ENCODE measurements around the gene CYP2J2.
"Not testable (repeated sequence)": the region's sequence is repeated elsewhere in the genome, so short reads cannot be mapped to it uniquely, and the experiment has no call there.

The CYP2J2 gene

DNA sequence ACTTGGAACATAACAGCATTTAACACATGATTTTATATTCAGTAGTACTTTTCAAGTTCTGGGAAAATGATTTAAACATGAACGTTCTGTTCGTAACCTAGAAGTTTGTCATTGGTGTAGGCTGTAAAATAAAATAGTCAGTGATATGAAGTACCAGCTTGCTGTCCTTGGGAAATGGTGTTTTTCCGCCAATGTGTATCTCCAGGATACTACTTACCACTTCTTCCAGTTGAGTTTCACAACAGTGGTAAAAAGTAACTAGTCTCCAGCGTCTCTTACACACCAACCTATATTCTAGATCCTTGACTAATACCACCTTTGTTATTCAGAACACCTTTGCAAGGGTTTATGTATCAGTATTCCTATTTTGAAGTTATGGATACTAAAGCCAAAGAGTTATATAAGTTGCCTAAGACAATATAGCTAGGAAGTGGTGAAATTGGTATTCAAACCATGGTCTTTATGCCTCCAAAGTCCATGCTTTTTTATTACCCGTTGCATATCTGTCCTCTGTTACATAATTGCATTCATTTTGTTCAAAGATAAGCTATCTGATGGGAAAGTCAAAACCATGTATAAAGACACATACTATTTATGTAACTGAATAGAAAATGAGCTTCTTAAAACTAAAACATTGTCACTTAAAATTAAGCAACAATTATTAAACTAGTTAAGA, 68.8 kb downstream of the CYP2J2 start:
- H3K4me3 ChIP-seq (ENCODE audit: low read depth, low read length, poor library complexity, severe bottlenecking), result no peak overlapping the region
- H3K27me3 ChIP-seq (ENCODE audit: insufficient read depth, low read length), result no peaks in the 10 kb centered on the region
- H3F3A ChIP-seq (ENCODE audit: insufficient read depth, low read length), result no peaks in the 10 kb centered on the region
- no peaks in the 10 kb centered on the region for H3K36me3 ChIP-seq (ENCODE audit: insufficient read depth, low read length)
- no peaks in the 10 kb centered on the region for H3K79me2 ChIP-seq (ENCODE audit: insufficient read depth, low read length)
- no peak overlapping the region for H2AFZ ChIP-seq (ENCODE audit: low read length)
- H3K4me1 ChIP-seq (ENCODE audit: insufficient read depth, low read length, severe bottlenecking), result no peaks in the 10 kb centered on the region
- H3K4me2 ChIP-seq (ENCODE audit: low read length), result no peak overlapping the region
- TF ChIP-seq EZH2 (IDR thresholded peaks at IDR 0.05; ENCODE audit: borderline replicate concordance, low read length), result no peak
- TF ChIP-seq, protein P1, sequence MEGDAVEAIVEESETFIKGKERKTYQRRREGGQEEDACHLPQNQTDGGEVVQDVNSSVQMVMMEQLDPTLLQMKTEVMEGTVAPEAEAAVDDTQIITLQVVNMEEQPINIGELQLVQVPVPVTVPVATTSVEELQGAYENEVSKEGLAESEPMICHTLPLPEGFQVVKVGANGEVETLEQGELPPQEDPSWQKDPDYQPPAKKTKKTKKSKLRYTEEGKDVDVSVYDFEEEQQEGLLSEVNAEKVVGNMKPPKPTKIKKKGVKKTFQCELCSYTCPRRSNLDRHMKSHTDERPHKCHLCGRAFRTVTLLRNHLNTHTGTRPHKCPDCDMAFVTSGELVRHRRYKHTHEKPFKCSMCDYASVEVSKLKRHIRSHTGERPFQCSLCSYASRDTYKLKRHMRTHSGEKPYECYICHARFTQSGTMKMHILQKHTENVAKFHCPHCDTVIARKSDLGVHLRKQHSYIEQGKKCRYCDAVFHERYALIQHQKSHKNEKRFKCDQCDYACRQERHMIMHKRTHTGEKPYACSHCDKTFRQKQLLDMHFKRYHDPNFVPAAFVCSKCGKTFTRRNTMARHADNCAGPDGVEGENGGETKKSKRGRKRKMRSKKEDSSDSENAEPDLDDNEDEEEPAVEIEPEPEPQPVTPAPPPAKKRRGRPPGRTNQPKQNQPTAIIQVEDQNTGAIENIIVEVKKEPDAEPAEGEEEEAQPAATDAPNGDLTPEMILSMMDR (IDR thresholded peaks at IDR 0.05; ENCODE audit: low read length), result no peak
- H3K9ac ChIP-seq (ENCODE audit: low read length), result no peak overlapping the region
- no peaks in the 10 kb centered on the region for H3K9me3 ChIP-seq (ENCODE audit: low read length)
- no peaks in the 10 kb centered on the region for H3K9me2 ChIP-seq (ENCODE audit: low read depth, low read length)
- H4K20me1 ChIP-seq (ENCODE audit: insufficient read depth, low read length), result no peaks in the 10 kb centered on the region
- no peak overlapping the region for H3K27ac ChIP-seq (ENCODE audit: low read depth, low read length, poor library complexity, severe bottlenecking)

DNA sequence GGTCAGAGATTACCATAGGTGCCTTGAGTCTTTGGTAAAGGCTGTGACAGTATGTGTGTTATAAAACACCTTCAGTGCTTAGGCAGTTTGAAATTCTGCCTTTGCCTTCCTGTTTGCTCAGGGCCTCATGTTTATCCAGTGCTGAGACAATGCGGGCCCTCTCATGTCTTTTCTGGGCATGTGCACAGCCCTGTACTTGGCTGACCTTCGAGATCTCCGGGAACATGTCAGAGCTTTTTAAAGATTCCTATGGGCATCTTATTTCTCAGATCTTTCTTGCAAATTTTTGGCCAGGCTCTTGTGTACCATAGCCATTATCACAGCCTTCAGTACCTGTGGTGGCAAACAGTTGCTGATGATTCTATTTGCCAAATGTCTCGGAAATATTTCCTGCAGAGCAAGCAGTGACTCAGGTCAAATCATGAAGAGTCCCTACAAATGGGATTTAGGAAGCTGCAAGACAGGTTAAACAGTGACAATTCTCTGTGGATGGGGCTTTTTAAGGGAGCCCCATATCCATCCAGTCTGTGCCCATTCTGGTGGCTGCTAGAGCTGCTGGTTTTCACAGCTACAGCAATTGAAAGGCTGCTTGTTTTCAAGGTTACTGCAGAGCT, 69.7 kb downstream of the CYP2J2 start:
- H2AFZ ChIP-seq (ENCODE audit: low read length), result no peak overlapping the region
- TF ChIP-seq EZH2 (IDR thresholded peaks at IDR 0.05; ENCODE audit: borderline replicate concordance, low read length), result no peak
- TF ChIP-seq, protein P1 (IDR thresholded peaks at IDR 0.05; ENCODE audit: low read length), result no peak
- H3K27me3 ChIP-seq (ENCODE audit: insufficient read depth, low read length), result no peaks in the 10 kb centered on the region
- H3K9ac ChIP-seq (ENCODE audit: low read length), result no peak overlapping the region
- no peaks in the 10 kb centered on the region for H3K36me3 ChIP-seq (ENCODE audit: insufficient read depth, low read length)
- H3K4me2 ChIP-seq (ENCODE audit: low read length), result no peak overlapping the region
- no peaks in the 10 kb centered on the region for H3K9me2 ChIP-seq (ENCODE audit: low read depth, low read length)
- H3K27ac ChIP-seq (ENCODE audit: low read depth, low read length, poor library complexity, severe bottlenecking), result no peak overlapping the region
- no peak overlapping the region for H3K4me3 ChIP-seq (ENCODE audit: low read depth, low read length, poor library complexity, severe bottlenecking)
- H3K4me1 ChIP-seq (ENCODE audit: insufficient read depth, low read length, severe bottlenecking), result no peaks in the 10 kb centered on the region
- H4K20me1 ChIP-seq (ENCODE audit: insufficient read depth, low read length), result no peaks in the 10 kb centered on the region
- H3F3A ChIP-seq (ENCODE audit: insufficient read depth, low read length), result no peaks in the 10 kb centered on the region
- no peaks in the 10 kb centered on the region for H3K9me3 ChIP-seq (ENCODE audit: low read length)
- no peaks in the 10 kb centered on the region for H3K79me2 ChIP-seq (ENCODE audit: insufficient read depth, low read length)

DNA sequence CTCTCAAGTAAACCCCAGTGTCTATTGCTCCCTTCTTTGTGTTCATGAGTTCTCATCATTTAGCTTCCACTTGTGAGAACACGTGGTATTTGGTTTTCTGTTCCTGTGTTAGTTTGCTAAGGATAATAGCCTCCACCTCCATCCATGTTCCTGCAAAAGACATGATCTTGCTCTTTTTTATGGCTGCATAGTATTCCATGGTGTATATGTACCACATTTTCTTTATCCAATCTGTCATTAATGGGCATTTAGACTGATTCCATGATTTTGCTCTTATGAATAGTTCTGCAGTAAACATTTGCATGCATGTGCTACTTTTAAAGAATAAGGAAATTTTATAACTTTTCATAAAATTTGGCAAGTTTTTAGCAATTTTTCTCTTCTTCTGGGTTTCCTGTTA, 71.3 kb downstream of the CYP2J2 start:
- H2AFZ ChIP-seq (ENCODE audit: low read length); H3K9me2 ChIP-seq (ENCODE audit: low read depth, low read length); H3K79me2 ChIP-seq (ENCODE audit: insufficient read depth, low read length); H3K4me1 ChIP-seq (ENCODE audit: insufficient read depth, low read length, severe bottlenecking); H3K27ac ChIP-seq (ENCODE audit: low read depth, low read length, poor library complexity, severe bottlenecking); H4K20me1 ChIP-seq (ENCODE audit: insufficient read depth, low read length); H3K4me2 ChIP-seq (ENCODE audit: low read length); H3K4me3 ChIP-seq (ENCODE audit: low read depth, low read length, poor library complexity, severe bottlenecking); H3K36me3 ChIP-seq (ENCODE audit: insufficient read depth, low read length); H3K9me3 ChIP-seq (ENCODE audit: low read length); H3K27me3 ChIP-seq (ENCODE audit: insufficient read depth, low read length); H3K9ac ChIP-seq (ENCODE audit: low read length); H3F3A ChIP-seq (ENCODE audit: insufficient read depth, low read length): not testable (repeated sequence)

DNA sequence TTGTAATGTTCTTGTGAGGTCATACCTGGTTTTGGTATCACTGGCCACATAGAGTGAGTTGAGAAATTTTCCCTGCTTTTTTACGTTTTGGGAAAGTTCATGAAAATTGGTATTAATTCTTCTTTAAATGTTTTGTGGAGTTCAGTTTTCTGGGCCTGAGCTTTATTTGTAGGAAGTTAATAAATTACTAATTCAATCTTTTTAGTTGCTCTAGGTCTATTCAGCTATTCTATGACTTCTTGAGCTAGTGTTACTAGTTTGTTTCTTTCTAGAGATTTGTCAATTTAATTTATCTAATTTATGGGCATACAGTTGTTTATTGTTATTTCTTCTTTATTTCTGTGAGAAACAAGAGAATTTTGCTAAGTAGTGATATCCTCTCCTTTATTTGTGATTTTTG, 74.5 kb downstream of the CYP2J2 start:
- H3K79me2 ChIP-seq (ENCODE audit: insufficient read depth, low read length), result no peaks in the 10 kb centered on the region
- H3K27me3 ChIP-seq (ENCODE audit: insufficient read depth, low read length), result no peaks in the 10 kb centered on the region
- H3K4me1 ChIP-seq (ENCODE audit: insufficient read depth, low read length, severe bottlenecking), result no peaks in the 10 kb centered on the region
- no peaks in the 10 kb centered on the region for H4K20me1 ChIP-seq (ENCODE audit: insufficient read depth, low read length)
- no peak overlapping the region for H3K4me3 ChIP-seq (ENCODE audit: low read depth, low read length, poor library complexity, severe bottlenecking)
- no peak overlapping the region for H3K9ac ChIP-seq (ENCODE audit: low read length)
- H3K9me3 ChIP-seq (ENCODE audit: low read length), result no peaks in the 10 kb centered on the region
- H3K27ac ChIP-seq (ENCODE audit: low read depth, low read length, poor library complexity, severe bottlenecking), result no peak overlapping the region
- no peak overlapping the region for H2AFZ ChIP-seq (ENCODE audit: low read length)
- H3K9me2 ChIP-seq (ENCODE audit: low read depth, low read length), result no peaks in the 10 kb centered on the region
- TF ChIP-seq, protein P1 (IDR thresholded peaks at IDR 0.05; ENCODE audit: low read length), result no peak
- no peak for TF ChIP-seq EZH2 (IDR thresholded peaks at IDR 0.05; ENCODE audit: borderline replicate concordance, low read length)
- H3F3A ChIP-seq (ENCODE audit: insufficient read depth, low read length), result no peaks in the 10 kb centered on the region
- no peaks in the 10 kb centered on the region for H3K36me3 ChIP-seq (ENCODE audit: insufficient read depth, low read length)
- H3K4me2 ChIP-seq (ENCODE audit: low read length), result no peak overlapping the region

Measured in OCI-LY1 (cell line).